HCT116 (cell line): Measurements from ENCODE around the gene TUBB1. TPM values are rescaled to one million over a fixed set of nuclear protein-coding genes. Genes with fewer than 3 reads are reported as not detected.

ENCODE experiments used
- ATAC-seq: fragments of 200-7000 bp; cut with Tn5 transposase; 2 replicates; pipeline ENCODE4 v1.9.1; 2020; ENCODE audit warnings: mild to moderate bottlenecking, moderate library complexity
- BruUV-seq: library from RNA; stranded (reverse); fragments of 400-500 nt; replicated peaks from 2 replicates; lab custom pipeline; 2021; lab: Mats Ljungman, UMichigan
- CTCF ChIA-PET: fragments of 300-600 bp; sonication (Branson Sonifier 250); formaldehyde crosslinking; loops from one replicate; lab custom pipeline; 2021; ENCODE audit warnings: antibody characterized with exemption; lab: Charles Lee
- POLR2A ChIA-PET: fragments of 300-600, 350-600 bp; sonication (Branson Sonifier 250); formaldehyde crosslinking; loops from one replicate; lab custom pipeline; 2021; ENCODE audit warnings: antibody characterized with exemption; lab: Charles Lee
- RAD21 ChIA-PET, 2 experiments: fragments of 300-600 bp; sonication (Branson Sonifier 250); formaldehyde crosslinking; loops; one replicate each; lab custom pipeline; 2023; ENCODE audit warnings: low total read pairs in 2 of 2; ENCODE audit not compliant: uncharacterized antibody in 2 of 2, unreplicated experiment in 2 of 2, low non-redundant PET in 1 of 2; lab: Charles Lee
- DNase-seq: peaks from one replicate; pipeline ENCODE4 v3.0.0-alpha.2; 2010; ENCODE audit warnings: low read depth, low spot score
- H2AFZ ChIP-seq: fragments of 200-600 bp; shearing (Covaris generic), sonication (generic); 2 replicates; pipeline ENCODE4 v1.6.1; 2017; ENCODE audit warnings: low read depth, mixed run types, mixed read lengths, antibody characterized with exemption, low read length; ENCODE audit not compliant: poor library complexity, severe bottlenecking
- H3K27ac ChIP-seq: 2 replicates; pipeline ENCODE4 v1.5.1; 2012; ENCODE audit warnings: low read depth, low read length
- H3K27me3 ChIP-seq: fragments of 200-600 bp; sonication (generic); 2 replicates; pipeline ENCODE4 v1.6.1; 2016; ENCODE audit warnings: mixed run types, low read length, mixed read lengths; ENCODE audit not compliant: insufficient read depth
- H3K36me3 ChIP-seq, 2 experiments: fragments of 200-500 bp in 1 of 2; fragments of 200-600 bp in 1 of 2; sonication (Bioruptor generic) in 1 of 2; sonication (generic) in 1 of 2; 2 replicates each; pipeline versions ENCODE4 v1.5.1 to v1.6.1; 2014 to 2016; ENCODE audit warnings: low read length in 2 of 2, inconsistent platforms in 1 of 2, mixed read lengths in 1 of 2, mixed run types in 1 of 2; ENCODE audit not compliant: insufficient read depth in 2 of 2, control insufficient read depth in 1 of 2
- H3K4me1 ChIP-seq, 2 experiments: fragments of 200-600 bp in 1 of 2; sonication (generic) in 1 of 2; 2 replicates each; pipeline versions ENCODE4 v1.5.1 to v1.6.1; 2012 to 2017; ENCODE audit warnings: low read length in 2 of 2, inconsistent platforms in 1 of 2, mild to moderate bottlenecking in 1 of 2, mixed read lengths in 1 of 2, mixed run types in 1 of 2, moderate library complexity in 1 of 2; ENCODE audit not compliant: insufficient read depth in 2 of 2, control insufficient read depth in 1 of 2
- H3K4me2 ChIP-seq: fragments of 200-600 bp; sonication (generic); 2 replicates; pipeline ENCODE4 v1.6.1; 2017; ENCODE audit warnings: mixed run types, low read length, mixed read lengths
- H3K4me3 ChIP-seq, 2 experiments: fragments of 200-600 bp in 1 of 2; sonication (generic) in 1 of 2; replicated peaks in 1 of 2; 2 replicates each; pipeline ENCODE4 v1.5.1; 2011 to 2016; ENCODE audit warnings: low read length in 2 of 2, control low read depth in 1 of 2, low read depth in 1 of 2, mild to moderate bottlenecking in 1 of 2, mixed read lengths in 1 of 2, mixed run types in 1 of 2
- H3K79me2 ChIP-seq: fragments of 200-600 bp; sonication (generic); 2 replicates; pipeline ENCODE4 v1.6.1; 2017; ENCODE audit warnings: mild to moderate bottlenecking, mixed run types, low read length, moderate library complexity, mixed read lengths; ENCODE audit not compliant: insufficient read depth
- H3K9ac ChIP-seq: fragments of 200-600 bp; sonication (generic); 2 replicates; pipeline ENCODE4 v1.6.1; 2016; ENCODE audit warnings: low read length, mixed read lengths
- H3K9me2 ChIP-seq: fragments of 200-600 bp; sonication (generic), shearing (Covaris generic); 2 replicates; pipeline ENCODE4 v1.6.1; 2017; ENCODE audit warnings: mixed run types, mild to moderate bottlenecking, moderate library complexity; ENCODE audit not compliant: insufficient read depth
- H3K9me3 ChIP-seq, 2 experiments: fragments of 200-500 bp in 1 of 2; fragments of 200-600 bp in 1 of 2; sonication (Bioruptor generic) in 1 of 2; sonication (generic) in 1 of 2; 2 replicates each; pipeline ENCODE4 v1.6.1; 2014 to 2017; ENCODE audit warnings: low read length in 2 of 2, mixed read lengths in 2 of 2, inconsistent platforms in 1 of 2, low read depth in 1 of 2, mild to moderate bottlenecking in 1 of 2, mixed run types in 1 of 2, moderate library complexity in 1 of 2; ENCODE audit not compliant: control insufficient read depth in 1 of 2, insufficient read depth in 1 of 2
- H4K20me1 ChIP-seq: fragments of 200-600 bp; sonication (generic), shearing (Covaris generic); 2 replicates; pipeline ENCODE4 v1.6.1; 2017; ENCODE audit warnings: mixed run types, mild to moderate bottlenecking, moderate library complexity; ENCODE audit not compliant: insufficient read depth
- CEBPB ChIP-seq: IDR thresholded peaks from 2 replicates; pipeline ENCODE4 v1.6.1; 2012; ENCODE audit warnings: low read depth
- EGR1 ChIP-seq: IDR thresholded peaks from 2 replicates; pipeline ENCODE4 v1.6.1; 2012; ENCODE audit warnings: low read depth
- ELF1 ChIP-seq: IDR thresholded peaks from 2 replicates; pipeline ENCODE4 v1.6.1; 2012; ENCODE audit warnings: low read depth, borderline replicate concordance
- EZH2phosphoT487 ChIP-seq: fragments of 200-600 bp; IDR thresholded peaks from 2 replicates; pipeline ENCODE4 v1.6.1; 2018; ENCODE audit warnings: antibody characterized with exemption, borderline replicate concordance
- FOSL1 ChIP-seq: IDR thresholded peaks from 2 replicates; pipeline ENCODE4 v1.6.1; 2012; ENCODE audit warnings: low read depth
- POLR2A ChIP-seq: IDR thresholded peaks from 2 replicates; pipeline ENCODE4 v1.7.0; 2011; ENCODE audit warnings: borderline replicate concordance; ENCODE audit not compliant: insufficient read depth, insufficient read length; ENCODE audit errors: extremely low read depth
- SP1 ChIP-seq: IDR thresholded peaks from 2 replicates; pipeline ENCODE4 v1.6.1; 2012; ENCODE audit warnings: low read depth
- TCF7L2 ChIP-seq: IDR thresholded peaks from 2 replicates; pipeline ENCODE4 v1.7.0; 2011; ENCODE audit warnings: borderline replicate concordance, inconsistent platforms; ENCODE audit not compliant: insufficient read depth, insufficient read length; ENCODE audit errors: extremely low read depth
- ZFX ChIP-seq: fragments of 450-650 bp; IDR thresholded peaks from 2 replicates; pipeline ENCODE4 v1.6.1; 2017
- ZNF274 ChIP-seq: fragments of 200-500 bp; sonication (Bioruptor generic); IDR thresholded peaks from 2 replicates; pipeline ENCODE4 v1.6.1; 2014; ENCODE audit warnings: mild to moderate bottlenecking, low read depth, low read length, inconsistent platforms
- intact Hi-C: fragments of 100-400 bp; cut with micrococcal nuclease; formaldehyde crosslinking; loops from 2 replicates; pipeline ENCODE4 v1.10.0; 2022
- total RNA-seq: library from RNA; stranded (reverse); gene quantifications from one replicate; pipeline ENCODE4 v1.2.1, GENCODE V29; 2021; ENCODE audit not compliant: unreplicated experiment
- TF ChIP-seq, protein P1 (sequence below): IDR thresholded peaks from 2 replicates; pipeline ENCODE4 v1.6.1; 2012
- TF ChIP-seq, protein P2 (sequence below): IDR thresholded peaks from 2 replicates; pipeline ENCODE4 v1.6.1; 2012
- TF ChIP-seq, protein P3 (sequence below): IDR thresholded peaks from 2 replicates; pipeline ENCODE4 v1.6.1; 2011; ENCODE audit warnings: mild to moderate bottlenecking, low read length, moderate library complexity; ENCODE audit not compliant: insufficient replicate concordance; ENCODE audit errors: extremely low read depth
- TF ChIP-seq, protein P4 (sequence below): IDR thresholded peaks from 2 replicates; pipeline ENCODE4 v1.6.1; 2012; ENCODE audit warnings: low read depth
- TF ChIP-seq, protein P5 (sequence below), 3 experiments: fragments of 200-600 bp in 1 of 3; sonication (generic) in 1 of 3; IDR thresholded peaks in 2 of 3; conservative IDR thresholded peaks in 1 of 3; 2 replicates each; pipeline ENCODE4 v1.5.1; 2012 to 2017; ENCODE audit warnings: low read depth in 2 of 3, low read length in 2 of 3, antibody characterized with exemption in 1 of 3, borderline replicate concordance in 1 of 3, control low read depth in 1 of 3, mild to moderate bottlenecking in 1 of 3, mixed read lengths in 1 of 3, mixed run types in 1 of 3, moderate library complexity in 1 of 3; ENCODE audit not compliant: insufficient read depth in 1 of 3

The TUBB1 gene
- total RNA-seq, 1 experiment from 2014 or later, result not detected

DNA sequence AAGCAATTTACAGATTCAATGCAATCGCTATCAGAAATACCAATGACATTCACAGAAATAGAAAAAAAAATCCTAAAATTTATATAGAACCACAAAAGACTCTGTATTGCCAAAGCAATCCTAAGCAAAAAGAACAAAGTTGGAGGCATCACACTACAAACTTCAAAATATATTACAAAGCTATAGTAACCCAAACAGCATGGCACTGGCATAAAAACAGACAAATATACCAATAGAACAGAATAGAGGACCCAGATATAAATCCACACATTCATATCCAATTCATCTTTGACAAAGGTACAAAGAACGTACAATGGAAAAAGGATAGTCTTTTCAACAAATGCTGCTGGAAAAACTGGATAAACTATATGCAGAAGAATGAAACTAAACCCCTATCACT is 49.8 kb upstream of the TUBB1 start:
- ATAC-seq (no peak), DNase-seq (no peak)
- intact Hi-C loops, result no loop called here
- Histone ChIP-seq H2AFZ (no peak overlapping the region), H3K27me3 (no peaks in the 10 kb centered on the region), H4K20me1 (no peaks in the 10 kb centered on the region), H3K36me3 (no peaks in the 10 kb centered on the region), H3K9me2 (no peaks in the 10 kb centered on the region), H3K4me1 (no peaks in the 10 kb centered on the region), H3K4me2 (no peak overlapping the region), H3K9ac (no peak overlapping the region), H3K27ac (no peak overlapping the region), H3K79me2 (no peaks in the 10 kb centered on the region), H3K9me3 (peaks cover 0 to 5% of the 10 kb centered on the region in 2 experiments; a peak in 1 of 4 replicates), H3K4me3 (no peak overlapping the region)
- ChIA-PET POLR2A (no interaction called here), CTCF (no interaction called here), RAD21 (no interaction called here)
- no TSS peak for BruUV-seq
- TF ChIP-seq, protein P1, sequence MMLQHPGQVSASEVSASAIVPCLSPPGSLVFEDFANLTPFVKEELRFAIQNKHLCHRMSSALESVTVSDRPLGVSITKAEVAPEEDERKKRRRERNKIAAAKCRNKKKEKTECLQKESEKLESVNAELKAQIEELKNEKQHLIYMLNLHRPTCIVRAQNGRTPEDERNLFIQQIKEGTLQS, result no peak
- TF ChIP-seq SP1, result no peak
- no peak for TF ChIP-seq CEBPB
- TF ChIP-seq TCF7L2, result no peak
- TF ChIP-seq, protein P2, sequence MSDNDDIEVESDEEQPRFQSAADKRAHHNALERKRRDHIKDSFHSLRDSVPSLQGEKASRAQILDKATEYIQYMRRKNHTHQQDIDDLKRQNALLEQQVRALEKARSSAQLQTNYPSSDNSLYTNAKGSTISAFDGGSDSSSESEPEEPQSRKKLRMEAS, result no peak
- no peak for TF ChIP-seq ZNF274
- TF ChIP-seq EZH2phosphoT487, result no peak
- no peak for TF ChIP-seq ELF1
- TF ChIP-seq ZFX, result no peak
- TF ChIP-seq FOSL1, result no peak
- TF ChIP-seq, protein P3, sequence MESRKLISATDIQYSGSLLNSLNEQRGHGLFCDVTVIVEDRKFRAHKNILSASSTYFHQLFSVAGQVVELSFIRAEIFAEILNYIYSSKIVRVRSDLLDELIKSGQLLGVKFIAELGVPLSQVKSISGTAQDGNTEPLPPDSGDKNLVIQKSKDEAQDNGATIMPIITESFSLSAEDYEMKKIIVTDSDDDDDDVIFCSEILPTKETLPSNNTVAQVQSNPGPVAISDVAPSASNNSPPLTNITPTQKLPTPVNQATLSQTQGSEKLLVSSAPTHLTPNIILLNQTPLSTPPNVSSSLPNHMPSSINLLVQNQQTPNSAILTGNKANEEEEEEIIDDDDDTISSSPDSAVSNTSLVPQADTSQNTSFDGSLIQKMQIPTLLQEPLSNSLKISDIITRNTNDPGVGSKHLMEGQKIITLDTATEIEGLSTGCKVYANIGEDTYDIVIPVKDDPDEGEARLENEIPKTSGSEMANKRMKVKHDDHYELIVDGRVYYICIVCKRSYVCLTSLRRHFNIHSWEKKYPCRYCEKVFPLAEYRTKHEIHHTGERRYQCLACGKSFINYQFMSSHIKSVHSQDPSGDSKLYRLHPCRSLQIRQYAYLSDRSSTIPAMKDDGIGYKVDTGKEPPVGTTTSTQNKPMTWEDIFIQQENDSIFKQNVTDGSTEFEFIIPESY, result no peak
- TF ChIP-seq EGR1, result no peak
- TF ChIP-seq, protein P4, sequence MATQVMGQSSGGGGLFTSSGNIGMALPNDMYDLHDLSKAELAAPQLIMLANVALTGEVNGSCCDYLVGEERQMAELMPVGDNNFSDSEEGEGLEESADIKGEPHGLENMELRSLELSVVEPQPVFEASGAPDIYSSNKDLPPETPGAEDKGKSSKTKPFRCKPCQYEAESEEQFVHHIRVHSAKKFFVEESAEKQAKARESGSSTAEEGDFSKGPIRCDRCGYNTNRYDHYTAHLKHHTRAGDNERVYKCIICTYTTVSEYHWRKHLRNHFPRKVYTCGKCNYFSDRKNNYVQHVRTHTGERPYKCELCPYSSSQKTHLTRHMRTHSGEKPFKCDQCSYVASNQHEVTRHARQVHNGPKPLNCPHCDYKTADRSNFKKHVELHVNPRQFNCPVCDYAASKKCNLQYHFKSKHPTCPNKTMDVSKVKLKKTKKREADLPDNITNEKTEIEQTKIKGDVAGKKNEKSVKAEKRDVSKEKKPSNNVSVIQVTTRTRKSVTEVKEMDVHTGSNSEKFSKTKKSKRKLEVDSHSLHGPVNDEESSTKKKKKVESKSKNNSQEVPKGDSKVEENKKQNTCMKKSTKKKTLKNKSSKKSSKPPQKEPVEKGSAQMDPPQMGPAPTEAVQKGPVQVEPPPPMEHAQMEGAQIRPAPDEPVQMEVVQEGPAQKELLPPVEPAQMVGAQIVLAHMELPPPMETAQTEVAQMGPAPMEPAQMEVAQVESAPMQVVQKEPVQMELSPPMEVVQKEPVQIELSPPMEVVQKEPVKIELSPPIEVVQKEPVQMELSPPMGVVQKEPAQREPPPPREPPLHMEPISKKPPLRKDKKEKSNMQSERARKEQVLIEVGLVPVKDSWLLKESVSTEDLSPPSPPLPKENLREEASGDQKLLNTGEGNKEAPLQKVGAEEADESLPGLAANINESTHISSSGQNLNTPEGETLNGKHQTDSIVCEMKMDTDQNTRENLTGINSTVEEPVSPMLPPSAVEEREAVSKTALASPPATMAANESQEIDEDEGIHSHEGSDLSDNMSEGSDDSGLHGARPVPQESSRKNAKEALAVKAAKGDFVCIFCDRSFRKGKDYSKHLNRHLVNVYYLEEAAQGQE, result no peak
- no peak for TF ChIP-seq POLR2A
- TF ChIP-seq, protein P5, sequence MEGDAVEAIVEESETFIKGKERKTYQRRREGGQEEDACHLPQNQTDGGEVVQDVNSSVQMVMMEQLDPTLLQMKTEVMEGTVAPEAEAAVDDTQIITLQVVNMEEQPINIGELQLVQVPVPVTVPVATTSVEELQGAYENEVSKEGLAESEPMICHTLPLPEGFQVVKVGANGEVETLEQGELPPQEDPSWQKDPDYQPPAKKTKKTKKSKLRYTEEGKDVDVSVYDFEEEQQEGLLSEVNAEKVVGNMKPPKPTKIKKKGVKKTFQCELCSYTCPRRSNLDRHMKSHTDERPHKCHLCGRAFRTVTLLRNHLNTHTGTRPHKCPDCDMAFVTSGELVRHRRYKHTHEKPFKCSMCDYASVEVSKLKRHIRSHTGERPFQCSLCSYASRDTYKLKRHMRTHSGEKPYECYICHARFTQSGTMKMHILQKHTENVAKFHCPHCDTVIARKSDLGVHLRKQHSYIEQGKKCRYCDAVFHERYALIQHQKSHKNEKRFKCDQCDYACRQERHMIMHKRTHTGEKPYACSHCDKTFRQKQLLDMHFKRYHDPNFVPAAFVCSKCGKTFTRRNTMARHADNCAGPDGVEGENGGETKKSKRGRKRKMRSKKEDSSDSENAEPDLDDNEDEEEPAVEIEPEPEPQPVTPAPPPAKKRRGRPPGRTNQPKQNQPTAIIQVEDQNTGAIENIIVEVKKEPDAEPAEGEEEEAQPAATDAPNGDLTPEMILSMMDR (IDR thresholded peaks at IDR 0.05 in 2 of 3, conservative IDR thresholded peaks at IDR 0.05 in 1 of 3; ENCODE audit: borderline replicate concordance in 1 of 3, insufficient read depth in 1 of 3, low read depth in 2 of 3, low read length in 2 of 3), result no peak
